ENCODE results near the gene BMF. TPM values are rescaled to one million over a fixed set of nuclear protein-coding genes. Genes with fewer than 3 reads are reported as not detected.
A peak's percentile ranks its signal among the peaks of the same experiment; 100 is the strongest.

Gene BMF
- total RNA-seq, 1 donor, result 31.6 TPM

GRCh38 chr15:40114218-40114617, 5.5 kb upstream of the BMF start:
- peaks cover 17% of the 10 kb centered on the region for H3K4me1 ChIP-seq (ENCODE audit: insufficient read depth, low read length)
- H3K9me3 ChIP-seq (ENCODE audit: low read depth, low read length), result no peaks in the 10 kb centered on the region
- no peak overlapping the region for H3K4me3 ChIP-seq (ENCODE audit: low read length)
- no peaks in the 10 kb centered on the region for H3K27me3 ChIP-seq (ENCODE audit: insufficient read depth, low read length)

GRCh38 chr15:40112789-40113188, 4.1 kb upstream of the BMF start:
- Histone ChIP-seq H3K27me3 (ENCODE audit: insufficient read depth, low read length) (no peaks in the 10 kb centered on the region), H3K4me3 (ENCODE audit: low read length) (no peak overlapping the region), H3K9me3 (ENCODE audit: low read depth, low read length) (no peaks in the 10 kb centered on the region), H3K4me1 (ENCODE audit: insufficient read depth, low read length) (peaks cover 26% of the 10 kb centered on the region)

GRCh38 chr15:40111888-40112287, 3.2 kb upstream of the BMF start:
- Histone ChIP-seq H3K27me3 (ENCODE audit: insufficient read depth, low read length) (no peaks in the 10 kb centered on the region), H3K4me3 (ENCODE audit: low read length) (no peak overlapping the region), H3K9me3 (ENCODE audit: low read depth, low read length) (no peaks in the 10 kb centered on the region), H3K4me1 (ENCODE audit: insufficient read depth, low read length) (peaks cover 35% of the 10 kb centered on the region)

- no peaks in the 10 kb centered on the region for H3K27me3 ChIP-seq (ENCODE audit: insufficient read depth, low read length)
- peaks cover 41% of the 10 kb centered on the region for H3K4me1 ChIP-seq (ENCODE audit: insufficient read depth, low read length)
- no peaks in the 10 kb centered on the region for H3K9me3 ChIP-seq (ENCODE audit: low read depth, low read length)
- no peak overlapping the region for H3K4me3 ChIP-seq (ENCODE audit: low read length)
Measured at GRCh38 chr15:40110866-40111550, 2.3 kb upstream of the BMF start.

GRCh38 chr15:40108061-40108854, 421 bp downstream of the BMF start:
- H3K4me1 ChIP-seq (ENCODE audit: insufficient read depth, low read length), result peaks cover 60% of the 10 kb centered on the region
- H3K27me3 ChIP-seq (ENCODE audit: insufficient read depth, low read length), result no peaks in the 10 kb centered on the region
- H3K9me3 ChIP-seq (ENCODE audit: low read depth, low read length), result no peaks in the 10 kb centered on the region
- H3K4me3 ChIP-seq (ENCODE audit: low read length), result peak overlapping the region; percentile 72

GRCh38 chr15:40106203-40107161, 2.2 kb downstream of the BMF start:
- H3K4me1 ChIP-seq (ENCODE audit: insufficient read depth, low read length), result peaks cover 77% of the 10 kb centered on the region
- no peak overlapping the region for H3K4me3 ChIP-seq (ENCODE audit: low read length)

GRCh38 chr15:40105517-40106202, 3.0 kb downstream of the BMF start:
- no peaks in the 10 kb centered on the region for H3K9me3 ChIP-seq (ENCODE audit: low read depth, low read length)
- no peaks in the 10 kb centered on the region for H3K27me3 ChIP-seq (ENCODE audit: insufficient read depth, low read length)
- H3K4me3 ChIP-seq (ENCODE audit: low read length), result no peak overlapping the region
- H3K4me1 ChIP-seq (ENCODE audit: insufficient read depth, low read length), result peaks cover 86% of the 10 kb centered on the region

More at GRCh38 chr15:40106203-40107161, 2.2 kb downstream of the BMF start:
- Histone ChIP-seq H3K27me3 (ENCODE audit: insufficient read depth, low read length) (no peaks in the 10 kb centered on the region), H3K9me3 (ENCODE audit: low read depth, low read length) (no peaks in the 10 kb centered on the region)

- peaks cover 92% of the 10 kb centered on the region for H3K4me1 ChIP-seq (ENCODE audit: insufficient read depth, low read length)
- no peak overlapping the region for H3K4me3 ChIP-seq (ENCODE audit: low read length)
- no peaks in the 10 kb centered on the region for H3K27me3 ChIP-seq (ENCODE audit: insufficient read depth, low read length)
- no peaks in the 10 kb centered on the region for H3K9me3 ChIP-seq (ENCODE audit: low read depth, low read length)
Measured at GRCh38 chr15:40104865-40105516, 3.7 kb downstream of the BMF start.

- Histone ChIP-seq H3K9me3 (ENCODE audit: low read depth, low read length) (no peaks in the 10 kb centered on the region), H3K27me3 (ENCODE audit: insufficient read depth, low read length) (no peaks in the 10 kb centered on the region), H3K4me1 (ENCODE audit: insufficient read depth, low read length) (peaks cover 96% of the 10 kb centered on the region), H3K4me3 (ENCODE audit: low read length) (no peak overlapping the region)
Measured at GRCh38 chr15:40104296-40104864, 4.3 kb downstream of the BMF start.

GRCh38 chr15:40103864-40104271, 4.8 kb downstream of the BMF start:
- no peaks in the 10 kb centered on the region for H3K9me3 ChIP-seq (ENCODE audit: low read depth, low read length)
- H3K27me3 ChIP-seq (ENCODE audit: insufficient read depth, low read length), result no peaks in the 10 kb centered on the region
- no peak overlapping the region for H3K4me3 ChIP-seq (ENCODE audit: low read length)
- peaks cover 96% of the 10 kb centered on the region for H3K4me1 ChIP-seq (ENCODE audit: insufficient read depth, low read length)

GRCh38 chr15:40102897-40103858, 5.5 kb downstream of the BMF start:
- no peaks in the 10 kb centered on the region for H3K9me3 ChIP-seq (ENCODE audit: low read depth, low read length)
- H3K4me3 ChIP-seq (ENCODE audit: low read length), result no peak overlapping the region
- H3K4me1 ChIP-seq (ENCODE audit: insufficient read depth, low read length), result peaks cover 100% of the 10 kb centered on the region
- H3K27me3 ChIP-seq (ENCODE audit: insufficient read depth, low read length), result no peaks in the 10 kb centered on the region

GRCh38 chr15:40100947-40101905, 7.5 kb downstream of the BMF start:
- Histone ChIP-seq H3K4me1 (ENCODE audit: insufficient read depth, low read length) (peaks cover 99% of the 10 kb centered on the region), H3K4me3 (ENCODE audit: low read length) (no peak overlapping the region), H3K27me3 (ENCODE audit: insufficient read depth, low read length) (no peaks in the 10 kb centered on the region), H3K9me3 (ENCODE audit: low read depth, low read length) (no peaks in the 10 kb centered on the region)
